Measurements from ENCODE around the gene NTSR1.

The NTSR1 gene

GRCh38 chr20:62702013-62702300, 6.7 kb upstream of the NTSR1 start:
- H3K4me1 ChIP-seq (ENCODE audit: control insufficient read depth, insufficient read depth, low read length, poor library complexity, severe bottlenecking) = peaks cover 10% of the 10 kb centered on the region
- H3K27ac ChIP-seq (ENCODE audit: low read depth, low read length, severe bottlenecking) = no peak overlapping the region
- H3K36me3 ChIP-seq (ENCODE audit: control insufficient read depth, insufficient read depth, low read length) = no peaks in the 10 kb centered on the region
- no peak overlapping the region for H3K4me3 ChIP-seq (ENCODE audit: extremely low read depth, insufficient read depth, low read length, poor library complexity, severe bottlenecking)
- H3K9me3 ChIP-seq (ENCODE audit: control insufficient read depth, low read length) = no peaks in the 10 kb centered on the region
- 87 to 91% methylated on average over 11 of the region's 11 CpGs for WGBS, 2 experiments (ENCODE audit: insufficient coverage in 2 of 2)

GRCh38 chr20:62702895-62703852, 5.5 kb upstream of the NTSR1 start:
- Histone ChIP-seq H3K27ac (ENCODE audit: low read depth, low read length, severe bottlenecking) (no peak overlapping the region), H3K9me3 (ENCODE audit: control insufficient read depth, low read length) (no peaks in the 10 kb centered on the region), H3K4me1 (ENCODE audit: control insufficient read depth, insufficient read depth, low read length, poor library complexity, severe bottlenecking) (peaks cover 12% of the 10 kb centered on the region), H3K4me3 (ENCODE audit: extremely low read depth, insufficient read depth, low read length, poor library complexity, severe bottlenecking) (no peak overlapping the region), H3K36me3 (ENCODE audit: control insufficient read depth, insufficient read depth, low read length) (no peaks in the 10 kb centered on the region)
- 89% methylated on average over 24 of the region's 25 CpGs for WGBS, 2 experiments (ENCODE audit: insufficient coverage in 2 of 2)

- WGBS, 2 experiments (ENCODE audit: insufficient coverage in 2 of 2) = 97 to 98% methylated on average over 4 of the region's 5 CpGs
- no peaks in the 10 kb centered on the region for H3K9me3 ChIP-seq (ENCODE audit: control insufficient read depth, low read length)
Measured at GRCh38 chr20:62703853-62704228, 4.8 kb upstream of the NTSR1 start.

GRCh38 chr20:62704341-62704948, 4.2 kb upstream of the NTSR1 start:
- peaks cover 13% of the 10 kb centered on the region for H3K4me1 ChIP-seq (ENCODE audit: control insufficient read depth, insufficient read depth, low read length, poor library complexity, severe bottlenecking)
- 85 to 88% methylated on average over 19 to 21 of the region's 21 CpGs for WGBS, 2 experiments (ENCODE audit: insufficient coverage in 2 of 2)
- H3K4me3 ChIP-seq (ENCODE audit: extremely low read depth, insufficient read depth, low read length, poor library complexity, severe bottlenecking) = no peak overlapping the region
- no peaks in the 10 kb centered on the region for H3K36me3 ChIP-seq (ENCODE audit: control insufficient read depth, insufficient read depth, low read length)
- H3K27ac ChIP-seq (ENCODE audit: low read depth, low read length, severe bottlenecking) = no peak overlapping the region
- H3K9me3 ChIP-seq (ENCODE audit: control insufficient read depth, low read length) = no peaks in the 10 kb centered on the region

More at GRCh38 chr20:62703853-62704228, 4.8 kb upstream of the NTSR1 start:
- no peak overlapping the region for H3K27ac ChIP-seq (ENCODE audit: low read depth, low read length, severe bottlenecking)
- H3K4me1 ChIP-seq (ENCODE audit: control insufficient read depth, insufficient read depth, low read length, poor library complexity, severe bottlenecking) = peaks cover 13% of the 10 kb centered on the region
- H3K4me3 ChIP-seq (ENCODE audit: extremely low read depth, insufficient read depth, low read length, poor library complexity, severe bottlenecking) = no peak overlapping the region
- H3K36me3 ChIP-seq (ENCODE audit: control insufficient read depth, insufficient read depth, low read length) = no peaks in the 10 kb centered on the region

- H3K9me3 ChIP-seq (ENCODE audit: control insufficient read depth, low read length) = no peaks in the 10 kb centered on the region
- no peak overlapping the region for H3K4me3 ChIP-seq (ENCODE audit: extremely low read depth, insufficient read depth, low read length, poor library complexity, severe bottlenecking)
- no peaks in the 10 kb centered on the region for H3K36me3 ChIP-seq (ENCODE audit: control insufficient read depth, insufficient read depth, low read length)
- peaks cover 13% of the 10 kb centered on the region for H3K4me1 ChIP-seq (ENCODE audit: control insufficient read depth, insufficient read depth, low read length, poor library complexity, severe bottlenecking)
- no peak overlapping the region for H3K27ac ChIP-seq (ENCODE audit: low read depth, low read length, severe bottlenecking)
- WGBS, 2 experiments (ENCODE audit: insufficient coverage in 2 of 2) = 89 to 93% methylated on average over 16 of the region's 16 CpGs
Measured at GRCh38 chr20:62705627-62706026, 3.0 kb upstream of the NTSR1 start.

GRCh38 chr20:62706344-62706743, 2.3 kb upstream of the NTSR1 start:
- H3K36me3 ChIP-seq (ENCODE audit: control insufficient read depth, insufficient read depth, low read length) = no peaks in the 10 kb centered on the region
- WGBS, 2 experiments (ENCODE audit: insufficient coverage in 2 of 2) = 90 to 94% methylated on average over 11 to 12 of the region's 12 CpGs

GRCh38 chr20:62706857-62707256, 1.8 kb upstream of the NTSR1 start:
- H3K4me3 ChIP-seq (ENCODE audit: extremely low read depth, insufficient read depth, low read length, poor library complexity, severe bottlenecking) = no peak overlapping the region
- no peaks in the 10 kb centered on the region for H3K9me3 ChIP-seq (ENCODE audit: control insufficient read depth, low read length)
- no peak overlapping the region for H3K27ac ChIP-seq (ENCODE audit: low read depth, low read length, severe bottlenecking)
- no peaks in the 10 kb centered on the region for H3K36me3 ChIP-seq (ENCODE audit: control insufficient read depth, insufficient read depth, low read length)
- WGBS, 2 experiments (ENCODE audit: insufficient coverage in 2 of 2) = 88 to 89% methylated on average over 12 of the region's 12 CpGs
- H3K4me1 ChIP-seq (ENCODE audit: control insufficient read depth, insufficient read depth, low read length, poor library complexity, severe bottlenecking) = peaks cover 13% of the 10 kb centered on the region

More at GRCh38 chr20:62706344-62706743, 2.3 kb upstream of the NTSR1 start:
- peaks cover 13% of the 10 kb centered on the region for H3K4me1 ChIP-seq (ENCODE audit: control insufficient read depth, insufficient read depth, low read length, poor library complexity, severe bottlenecking)
- H3K9me3 ChIP-seq (ENCODE audit: control insufficient read depth, low read length) = no peaks in the 10 kb centered on the region
- no peak overlapping the region for H3K27ac ChIP-seq (ENCODE audit: low read depth, low read length, severe bottlenecking)
- no peak overlapping the region for H3K4me3 ChIP-seq (ENCODE audit: extremely low read depth, insufficient read depth, low read length, poor library complexity, severe bottlenecking)

- 73 to 77% methylated on average over 12 to 14 of the region's 16 CpGs for WGBS, 2 experiments (ENCODE audit: insufficient coverage in 2 of 2)
- Histone ChIP-seq H3K9me3 (ENCODE audit: control insufficient read depth, low read length) (no peaks in the 10 kb centered on the region), H3K36me3 (ENCODE audit: control insufficient read depth, insufficient read depth, low read length) (no peaks in the 10 kb centered on the region), H3K4me3 (ENCODE audit: extremely low read depth, insufficient read depth, low read length, poor library complexity, severe bottlenecking) (no peak overlapping the region), H3K27ac (ENCODE audit: low read depth, low read length, severe bottlenecking) (no peak overlapping the region), H3K4me1 (ENCODE audit: control insufficient read depth, insufficient read depth, low read length, poor library complexity, severe bottlenecking) (peaks cover 13% of the 10 kb centered on the region)
Measured at GRCh38 chr20:62707276-62707920, 1.2 kb upstream of the NTSR1 start.

GRCh38 chr20:62707921-62708521, 615 bp upstream of the NTSR1 start:
- 4 to 14% methylated on average over 7 to 10 of the region's 20 CpGs for WGBS, 2 experiments (ENCODE audit: insufficient coverage in 2 of 2)
- H3K27ac ChIP-seq (ENCODE audit: low read depth, low read length, severe bottlenecking) = no peak overlapping the region
- peak overlapping the region; percentile 14 for H3K4me3 ChIP-seq (ENCODE audit: extremely low read depth, insufficient read depth, low read length, poor library complexity, severe bottlenecking)

GRCh38 chr20:62709537-62709905, 885 bp downstream of the NTSR1 start:
- H3K9me3 ChIP-seq (ENCODE audit: control insufficient read depth, low read length) = no peaks in the 10 kb centered on the region
- H3K27ac ChIP-seq (ENCODE audit: low read depth, low read length, severe bottlenecking) = no peak overlapping the region
- peaks cover 3% of the 10 kb centered on the region for H3K4me1 ChIP-seq (ENCODE audit: control insufficient read depth, insufficient read depth, low read length, poor library complexity, severe bottlenecking)
- no peaks in the 10 kb centered on the region for H3K36me3 ChIP-seq (ENCODE audit: control insufficient read depth, insufficient read depth, low read length)
- 91 to 92% methylated on average over 18 to 29 of the region's 30 CpGs for WGBS, 2 experiments (ENCODE audit: insufficient coverage in 2 of 2)
- no peak overlapping the region for H3K4me3 ChIP-seq (ENCODE audit: extremely low read depth, insufficient read depth, low read length, poor library complexity, severe bottlenecking)

More at GRCh38 chr20:62707921-62708521, 615 bp upstream of the NTSR1 start:
- no peaks in the 10 kb centered on the region for H3K9me3 ChIP-seq (ENCODE audit: control insufficient read depth, low read length)
- H3K4me1 ChIP-seq (ENCODE audit: control insufficient read depth, insufficient read depth, low read length, poor library complexity, severe bottlenecking) = peaks cover 13% of the 10 kb centered on the region
- no peaks in the 10 kb centered on the region for H3K36me3 ChIP-seq (ENCODE audit: control insufficient read depth, insufficient read depth, low read length)

Measured in mesodermal cell (in vitro differentiated cells).